GM23338 (cell line): Measurements from ENCODE around the gene KRTAP1-4. TPM values are rescaled to one million over a fixed set of nuclear protein-coding genes. Genes with fewer than 3 reads are reported as not detected.

Source experiments
- ATAC-seq: fragments of 200-7000 bp; cut with Tn5 transposase; 3 replicates; pipeline ENCODE4 v1.9.1; 2020
- DNase-seq: peaks from one replicate; pipeline ENCODE4 v3.0.0-alpha.2; 2015; ENCODE audit warnings: low spot score
- H2AFZ ChIP-seq: fragments of 200-600 bp; sonication (generic); 2 replicates; pipeline ENCODE4 v1.8.0; 2016; ENCODE audit warnings: antibody characterized with exemption, mild to moderate bottlenecking, moderate library complexity
- H3F3A ChIP-seq: fragments of 200-600 bp; sonication (generic); replicated peaks from 2 replicates; pipeline ENCODE4 v1.8.0; 2017; ENCODE audit warnings: antibody characterized with exemption, mixed run types, low read depth
- H3K27ac ChIP-seq: fragments of 200-600 bp; sonication (generic); 2 replicates; pipeline ENCODE4 v1.6.1; 2016; ENCODE audit warnings: low read depth
- H3K27me3 ChIP-seq: fragments of 200-600 bp; sonication (generic); 2 replicates; pipeline ENCODE4 v1.8.0; 2016; ENCODE audit warnings: mild to moderate bottlenecking, mixed run types, moderate library complexity; ENCODE audit not compliant: insufficient read depth
- H3K36me3 ChIP-seq: fragments of 200-600 bp; sonication (generic); 2 replicates; pipeline ENCODE4 v1.8.0; 2016; ENCODE audit warnings: mild to moderate bottlenecking; ENCODE audit not compliant: insufficient read depth
- H3K4me1 ChIP-seq: fragments of 200-600 bp; sonication (generic); 2 replicates; pipeline ENCODE4 v1.8.0; 2016; ENCODE audit warnings: mild to moderate bottlenecking, moderate library complexity; ENCODE audit not compliant: insufficient read depth
- H3K4me2 ChIP-seq: fragments of 200-600 bp; sonication (generic); 2 replicates; pipeline ENCODE4 v1.7.1; 2017; ENCODE audit warnings: mixed run types
- H3K4me3 ChIP-seq: fragments of 200-600 bp; sonication (generic); 2 replicates; pipeline ENCODE4 v1.6.1; 2016; ENCODE audit warnings: mixed run types
- H3K79me2 ChIP-seq: fragments of 200-600 bp; sonication (generic); replicated peaks from 2 replicates; pipeline ENCODE4 v1.8.0; 2017; ENCODE audit warnings: mild to moderate bottlenecking; ENCODE audit not compliant: insufficient read depth
- H3K9me2 ChIP-seq: fragments of 200-600 bp; sonication (generic); 2 replicates; pipeline ENCODE4 v1.8.0; 2017; ENCODE audit not compliant: insufficient read depth
- H4K20me1 ChIP-seq: fragments of 200-600 bp; sonication (generic); replicated peaks from 2 replicates; pipeline ENCODE4 v1.8.0; 2017; ENCODE audit warnings: mild to moderate bottlenecking; ENCODE audit not compliant: insufficient read depth
- H3K27ac Mint-ChIP-seq: 2 replicates; pipeline ENCODE4 v1.8.0; 2020; ENCODE audit warnings: inconsistent platforms, mild to moderate bottlenecking, moderate library complexity, mixed read lengths
- H3K27me3 Mint-ChIP-seq: 3 replicates; pipeline ENCODE4 v1.8.0; 2022; ENCODE audit warnings: low read depth, mild to moderate bottlenecking, moderate library complexity, mixed read lengths, inconsistent platforms; ENCODE audit not compliant: insufficient read depth, poor library complexity
- H3K36me3 Mint-ChIP-seq: 3 replicates; pipeline ENCODE4 v1.8.0; 2021; ENCODE audit warnings: low read depth, mild to moderate bottlenecking, inconsistent platforms, moderate library complexity, mixed read lengths
- H3K4me1 Mint-ChIP-seq: 3 replicates; pipeline ENCODE4 v1.8.0; 2020; ENCODE audit warnings: mild to moderate bottlenecking, inconsistent platforms, mixed read lengths
- H3K4me3 Mint-ChIP-seq: 3 replicates; pipeline ENCODE4 v1.8.0; 2021; ENCODE audit warnings: moderate library complexity, mild to moderate bottlenecking, inconsistent platforms, mixed read lengths
- H3K9me3 Mint-ChIP-seq: 3 replicates; pipeline ENCODE4 v1.8.0; 2020; ENCODE audit warnings: moderate library complexity, mild to moderate bottlenecking, inconsistent platforms, mixed read lengths
- CREB1 ChIP-seq: fragments of 250-450 bp; sonication (Bioruptor Pico); IDR thresholded peaks from 2 replicates; pipeline ENCODE4 v1.5.0; 2020; ENCODE audit warnings: low read depth, mild to moderate bottlenecking, moderate library complexity
- CTCF ChIP-seq, 2 experiments: fragments of 200-600 bp in 1 of 2; sonication (generic) in 1 of 2; conservative IDR thresholded peaks; 2 replicates each; pipeline versions ENCODE4 v1.5.1 to v1.6.1; 2016 to 2017; ENCODE audit warnings: antibody characterized with exemption in 2 of 2, low read depth in 2 of 2, mild to moderate bottlenecking in 2 of 2, moderate library complexity in 1 of 2
- ETS1 ChIP-seq: IDR thresholded peaks from 2 replicates; pipeline ENCODE4 v1.6.1; 2016; ENCODE audit warnings: antibody characterized with exemption
- EZH2 ChIP-seq: fragments of 200-600 bp; sonication (generic); IDR thresholded peaks from one replicate; pipeline ENCODE4 v1.8.0; 2017; ENCODE audit warnings: antibody characterized with exemption, mild to moderate bottlenecking, low read depth; ENCODE audit not compliant: unreplicated experiment
- EZH2phosphoT487 ChIP-seq: fragments of 200-600 bp; sonication (generic); IDR thresholded peaks from one replicate; pipeline ENCODE4 v1.8.1; 2018; ENCODE audit warnings: antibody characterized with exemption; ENCODE audit not compliant: unreplicated experiment
- JUNB ChIP-seq: IDR thresholded peaks from one replicate; pipeline ENCODE4 v1.6.1; 2016; ENCODE audit warnings: antibody characterized with exemption; ENCODE audit not compliant: unreplicated experiment
- NANOG ChIP-seq: IDR thresholded peaks from 2 replicates; pipeline ENCODE4 v1.6.1; 2016; ENCODE audit warnings: antibody characterized with exemption, borderline replicate concordance
- POLR2AphosphoS5 ChIP-seq: IDR thresholded peaks from 2 replicates; pipeline ENCODE4 v1.6.1; 2016; ENCODE audit warnings: antibody characterized with exemption, low read depth
- REST ChIP-seq: IDR thresholded peaks from one replicate; pipeline ENCODE4 v1.6.1; 2018; ENCODE audit warnings: antibody characterized with exemption; ENCODE audit not compliant: unreplicated experiment
- STAT1 ChIP-seq: IDR thresholded peaks from one replicate; pipeline ENCODE4 v1.6.1; 2016; ENCODE audit warnings: antibody characterized with exemption; ENCODE audit not compliant: unreplicated experiment
- ZNF114 ChIP-seq: fragments of 250-450 bp; sonication (Bioruptor Pico); IDR thresholded peaks from 2 replicates; pipeline ENCODE4 v1.5.0; 2020; ENCODE audit warnings: mild to moderate bottlenecking, moderate library complexity
- ZNF331 ChIP-seq: fragments of 250-450 bp; sonication (Bioruptor Pico); IDR thresholded peaks from 2 replicates; pipeline ENCODE4 v1.5.0; 2020; ENCODE audit warnings: low read depth, mild to moderate bottlenecking, moderate library complexity
- ZNF462 ChIP-seq: fragments of 250-450 bp; sonication (Bioruptor Pico); IDR thresholded peaks from 2 replicates; pipeline ENCODE4 v1.5.0; 2020; ENCODE audit warnings: mild to moderate bottlenecking, moderate library complexity
- polyA plus RNA-seq: library from polyadenylated mRNA; unstranded; fragments of >200 nt; fragmentation: Nextera tagmentation; extraction: Ambion mirVana; gene quantifications from 2 replicates; pipeline ENCODE4 v1.2.1, GENCODE V29; 2016
- total RNA-seq: library from RNA; depleted of rRNA; stranded (reverse); fragments of >200 nt; shearing (Covaris generic); gene quantifications from 2 replicates; pipeline ENCODE4 v1.2.3, GENCODE V29; 2014

KRTAP1-4 gene
- total and polyA plus RNA-seq, 2 experiments from 2014 or later, result not detected

GRCh38 chr17:41069031-41069430 is 39.0 kb upstream of the KRTAP1-4 start:
- H3K9me3 Mint-ChIP-seq, result no peaks in the 10 kb centered on the region
- ATAC-seq, result no peak

More at GRCh38 chr17:41069031-41069430, 39.0 kb upstream of the KRTAP1-4 start:
- Histone ChIP-seq H3F3A (no peaks in the 10 kb centered on the region), H3K4me1 (no peaks in the 10 kb centered on the region), H2AFZ (no peak overlapping the region), H3K4me3 (no peak overlapping the region), H3K27me3 (no peaks in the 10 kb centered on the region), H3K79me2 (no peaks in the 10 kb centered on the region), H3K36me3 (no peaks in the 10 kb centered on the region), H3K4me2 (no peak overlapping the region), H3K9me2 (no peaks in the 10 kb centered on the region; the same call in none of the 2 replicates), H4K20me1 (no peaks in the 10 kb centered on the region), H3K27ac (no peak overlapping the region)
- Mint-ChIP-seq H3K36me3 (no peaks in the 10 kb centered on the region), H3K4me3 (no peak overlapping the region), H3K27ac (no peak overlapping the region), H3K27me3 (no peaks in the 10 kb centered on the region), H3K4me1 (no peaks in the 10 kb centered on the region)
- DNase-seq, result no peak
- TF ChIP-seq REST (no peak), EZH2 (no peak), JUNB (no peak), ZNF331 (no peak), EZH2phosphoT487 (no peak), NANOG (no peak), ZNF462 (CRISPR knock-in tag) (no peak), ETS1 (no peak), CTCF (conservative IDR thresholded peaks at IDR 0.05; ENCODE audit: low read depth in 2 of 2) (no peak), POLR2AphosphoS5 (no peak), ZNF114 (CRISPR knock-in tag) (no peak), STAT1 (no peak), CREB1 (CRISPR knock-in tag) (no peak)
